Measurements from ENCODE around the gene HSPA12A. TPM values are rescaled to one million over a fixed set of nuclear protein-coding genes. Genes with fewer than 3 reads are reported as not detected.

The HSPA12A gene
- total and polyA plus RNA-seq, 2 of the 13 experiments (the other 11 are each of a cell fraction or from before 2014, with no cell fraction given), result 6.4 to 13.6 TPM

- Histone ChIP-seq H3K4me2 (ENCODE audit: low read depth, low read length) (no peak overlapping the region), H3K27ac (ENCODE audit: extremely low read length, insufficient read depth, low read length) (no peak overlapping the region), H3K9ac (ENCODE audit: insufficient read depth, low read depth, low read length) (no peak overlapping the region), H3K36me3 (replicated peaks in 1 of 2; ENCODE audit: control insufficient read depth in 1 of 2, insufficient read depth in 2 of 2, low read length in 2 of 2) (no peaks in the 10 kb centered on the region), H4K20me1 (ENCODE audit: insufficient read depth, low read length) (no peaks in the 10 kb centered on the region), H3K79me2 (ENCODE audit: insufficient read depth, low read length) (no peaks in the 10 kb centered on the region), H3K4me3 (replicated peaks in 1 of 3; ENCODE audit: insufficient read depth in 1 of 3, low read depth in 2 of 3, low read length in 3 of 3) (no peak overlapping the region), H3K4me1 (ENCODE audit: insufficient read depth, low read length) (peaks cover 16% of the 10 kb centered on the region), H3K9me3 (ENCODE audit: low read length) (no peaks in the 10 kb centered on the region), H2AFZ (ENCODE audit: low read length) (no peak overlapping the region), H3K27me3 (ENCODE audit: control insufficient read depth in 1 of 2, insufficient read depth in 2 of 2, low read length in 2 of 2) (peaks cover 1 to 2% of the 10 kb centered on the region in 2 experiments; a peak in 1 of 5 replicates)
- no peak for ATAC-seq
- intact Hi-C loops (cut with micrococcal nuclease; ENCODE audit: unreplicated experiment), result no loop called here
- WGBS (ENCODE audit: low lambda C conversion rate), result 49% methylated on average over 5 of the region's 5 CpGs
- no TSS peak for BruUV-seq (replicated peaks)
- no peak for FAIRE-seq
- TF ChIP-seq FOXK2 (IDR thresholded peaks at IDR 0.05) (no peak), ATF6 (CRISPR knock-in tag; conservative IDR thresholded peaks at IDR 0.05) (no peak), ZNF343 (CRISPR knock-in tag; IDR thresholded peaks at IDR 0.05) (no peak), NFATC3 (CRISPR knock-in tag; IDR thresholded peaks at IDR 0.05) (no peak), ZBTB7A (CRISPR knock-in tag; IDR thresholded peaks at IDR 0.05) (no peak)
- ChIA-PET CTCF (ENCODE audit: low intra/inter-chr PET ratio, low total read pairs) (no interaction called here), POLR2A (no interaction called here)
- no peak for DNase-seq (ENCODE audit: low spot score)
- in situ Hi-C loops (cut with HindIII; ENCODE audit: extremely low pct_ligation_motif_present, low pct_unique_long_range_greater_than_20kb), result no loop called here
These were observed 84.4 kb downstream of the HSPA12A start for GRCh38 chr10:116657863-116658551.

GRCh38 chr10:116656044-116656443, 86.3 kb downstream of the HSPA12A start:
- 61% methylated on average over 4 of the region's 4 CpGs for WGBS (ENCODE audit: low lambda C conversion rate)
- POLR2A ChIA-PET, result no interaction called here
- TF ChIP-seq JUN (CRISPR knock-in tag; IDR thresholded peaks at IDR 0.05) (no peak), PLRG1 (conservative IDR thresholded peaks at IDR 0.05) (no peak), ZNF546 (CRISPR knock-in tag; conservative IDR thresholded peaks at IDR 0.05) (no peak), HOXA9 (CRISPR knock-in tag; IDR thresholded peaks at IDR 0.05; ENCODE audit: borderline replicate concordance) (no peak), ZNF691 (CRISPR knock-in tag; IDR thresholded peaks at IDR 0.05; ENCODE audit: borderline replicate concordance, low read depth) (no peak), NKX3-1 (CRISPR knock-in tag; IDR thresholded peaks at IDR 0.05) (no peak), PCBP1 (IDR thresholded peaks at IDR 0.05; ENCODE audit: borderline replicate concordance, low read depth, low read length) (no peak)
- TF ChIP-seq, protein P1, sequence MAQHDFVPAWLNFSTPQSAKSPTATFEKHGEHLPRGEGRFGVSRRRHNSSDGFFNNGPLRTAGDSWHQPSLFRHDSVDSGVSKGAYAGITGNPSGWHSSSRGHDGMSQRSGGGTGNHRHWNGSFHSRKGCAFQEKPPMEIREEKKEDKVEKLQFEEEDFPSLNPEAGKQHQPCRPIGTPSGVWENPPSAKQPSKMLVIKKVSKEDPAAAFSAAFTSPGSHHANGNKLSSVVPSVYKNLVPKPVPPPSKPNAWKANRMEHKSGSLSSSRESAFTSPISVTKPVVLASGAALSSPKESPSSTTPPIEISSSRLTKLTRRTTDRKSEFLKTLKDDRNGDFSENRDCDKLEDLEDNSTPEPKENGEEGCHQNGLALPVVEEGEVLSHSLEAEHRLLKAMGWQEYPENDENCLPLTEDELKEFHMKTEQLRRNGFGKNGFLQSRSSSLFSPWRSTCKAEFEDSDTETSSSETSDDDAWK (CRISPR knock-in tag; IDR thresholded peaks at IDR 0.05), result no peak
- TF ChIP-seq, protein P2, sequence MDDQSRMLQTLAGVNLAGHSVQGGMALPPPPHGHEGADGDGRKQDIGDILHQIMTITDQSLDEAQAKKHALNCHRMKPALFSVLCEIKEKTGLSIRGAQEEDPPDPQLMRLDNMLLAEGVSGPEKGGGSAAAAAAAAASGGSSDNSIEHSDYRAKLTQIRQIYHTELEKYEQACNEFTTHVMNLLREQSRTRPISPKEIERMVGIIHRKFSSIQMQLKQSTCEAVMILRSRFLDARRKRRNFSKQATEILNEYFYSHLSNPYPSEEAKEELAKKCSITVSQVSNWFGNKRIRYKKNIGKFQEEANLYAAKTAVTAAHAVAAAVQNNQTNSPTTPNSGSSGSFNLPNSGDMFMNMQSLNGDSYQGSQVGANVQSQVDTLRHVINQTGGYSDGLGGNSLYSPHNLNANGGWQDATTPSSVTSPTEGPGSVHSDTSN (CRISPR knock-in tag; IDR thresholded peaks at IDR 0.05; ENCODE audit: borderline replicate concordance), result no peak

More at GRCh38 chr10:116656044-116656443, 86.3 kb downstream of the HSPA12A start:
- no peaks in the 10 kb centered on the region for H3K79me2 ChIP-seq (ENCODE audit: insufficient read depth, low read length)
- H3K27me3 ChIP-seq (ENCODE audit: control insufficient read depth in 1 of 2, insufficient read depth in 2 of 2, low read length in 2 of 2), result peaks cover 1 to 2% of the 10 kb centered on the region in 2 experiments; a peak in 1 of 5 replicates
- CTCF ChIA-PET (ENCODE audit: low intra/inter-chr PET ratio, low total read pairs), result no interaction called here
- no peak overlapping the region for H2AFZ ChIP-seq (ENCODE audit: low read length)
- no peak overlapping the region for H3K9ac ChIP-seq (ENCODE audit: insufficient read depth, low read depth, low read length)
- FAIRE-seq, result no peak
- no peaks in the 10 kb centered on the region for H3K9me3 ChIP-seq (ENCODE audit: low read length)
- no peaks in the 10 kb centered on the region for H3K36me3 ChIP-seq (replicated peaks in 1 of 2; ENCODE audit: control insufficient read depth in 1 of 2, insufficient read depth in 2 of 2, low read length in 2 of 2)
- in situ Hi-C loops (cut with HindIII; ENCODE audit: extremely low pct_ligation_motif_present, low pct_unique_long_range_greater_than_20kb), result no loop called here
- ATAC-seq, result no peak
- no peaks in the 10 kb centered on the region; the same call in 1 of the 2 replicates for H3K4me1 ChIP-seq (ENCODE audit: insufficient read depth, low read length)
- intact Hi-C loops (cut with micrococcal nuclease; ENCODE audit: unreplicated experiment), result no loop called here
- H3K27ac ChIP-seq (ENCODE audit: extremely low read length, insufficient read depth, low read length), result no peak overlapping the region
- no TSS peak for BruUV-seq (replicated peaks)
- DNase-seq (ENCODE audit: low spot score), result no peak
- H3K4me2 ChIP-seq (ENCODE audit: low read depth, low read length), result no peak overlapping the region
- H3K4me3 ChIP-seq (replicated peaks in 1 of 3; ENCODE audit: insufficient read depth in 1 of 3, low read depth in 2 of 3, low read length in 3 of 3), result no peak overlapping the region
- no peaks in the 10 kb centered on the region for H4K20me1 ChIP-seq (ENCODE audit: insufficient read depth, low read length)
